Measurements from ENCODE around the gene TCAIM.

Gene TCAIM

DNA sequence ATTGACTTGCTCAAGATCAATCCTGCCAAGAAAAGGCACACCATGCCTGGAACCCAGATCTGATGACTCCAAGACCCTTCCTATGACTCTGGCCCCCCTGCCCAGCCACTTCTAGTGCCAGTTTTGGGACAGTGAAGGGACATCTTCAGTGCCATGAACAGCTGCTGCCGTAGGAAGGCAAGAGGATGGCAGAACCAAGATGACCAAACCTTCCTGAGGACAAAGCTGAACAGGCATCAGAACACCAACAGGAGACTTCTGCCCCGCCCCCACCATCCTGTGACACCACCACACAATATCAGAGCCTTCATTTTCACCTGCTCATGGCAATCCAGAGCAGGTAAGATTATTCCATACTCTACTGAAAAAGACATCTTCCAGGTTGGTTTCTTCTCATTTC is 105.9 kb downstream of the TCAIM start:
- in situ Hi-C loops (cut with MboI; ENCODE audit: low sequenced_read_pairs) = no loop called here

GRCh38 chr3:44444896-44445691 is 106.5 kb downstream of the TCAIM start:
- in situ Hi-C loops (cut with MboI; ENCODE audit: low sequenced_read_pairs) = no loop called here

DNA sequence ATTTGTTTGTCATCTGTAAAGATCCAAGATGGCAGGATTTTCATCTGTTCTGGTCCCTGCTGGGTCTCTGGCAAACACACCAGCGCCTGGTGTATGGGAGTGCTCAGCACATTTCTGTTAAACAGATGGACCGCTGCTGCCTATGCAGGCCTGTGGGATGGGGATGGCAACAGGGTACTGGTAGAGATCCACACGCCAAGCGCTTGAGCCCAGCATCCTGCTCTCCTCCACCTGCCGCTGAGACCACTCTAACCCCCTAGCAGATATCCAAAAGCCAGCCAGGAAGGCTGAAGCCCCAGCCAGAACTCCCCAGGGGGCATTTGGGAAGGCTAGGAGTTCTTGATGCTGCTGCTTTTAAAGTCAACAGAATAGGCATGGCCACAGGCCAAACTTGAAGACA is 107.2 kb downstream of the TCAIM start:
- in situ Hi-C loops (cut with MboI; ENCODE audit: low sequenced_read_pairs) = no loop called here

- in situ Hi-C loops (cut with MboI; ENCODE audit: low sequenced_read_pairs) = no loop called here
These were observed 108.4 kb downstream of the TCAIM start for GRCh38 chr3:44446929-44447328.

GRCh38 chr3:44451441-44451840 is 112.9 kb downstream of the TCAIM start:
- in situ Hi-C loops (cut with MboI; ENCODE audit: low sequenced_read_pairs) = no loop called here

DNA sequence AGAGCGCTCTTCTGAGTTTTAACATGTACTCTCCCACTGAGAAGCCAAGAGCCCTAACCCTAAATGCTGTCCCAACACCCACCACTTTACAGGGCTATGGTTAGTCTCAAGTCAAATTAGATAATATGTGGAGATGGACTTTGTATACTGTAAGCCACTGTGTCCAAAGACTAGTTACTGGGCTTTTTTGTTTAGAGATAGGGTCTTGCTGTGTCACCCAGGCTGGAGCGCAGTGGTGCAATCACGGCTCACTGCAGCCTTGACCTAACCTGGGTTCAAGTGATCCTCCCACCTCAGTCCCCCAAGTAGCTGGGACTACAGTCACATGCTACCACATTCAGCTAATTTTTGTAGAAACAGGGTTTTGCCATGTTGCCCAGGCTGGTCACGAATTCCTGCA is 115.7 kb downstream of the TCAIM start:
- in situ Hi-C loops (cut with MboI; ENCODE audit: low sequenced_read_pairs) = no loop called here

DNA sequence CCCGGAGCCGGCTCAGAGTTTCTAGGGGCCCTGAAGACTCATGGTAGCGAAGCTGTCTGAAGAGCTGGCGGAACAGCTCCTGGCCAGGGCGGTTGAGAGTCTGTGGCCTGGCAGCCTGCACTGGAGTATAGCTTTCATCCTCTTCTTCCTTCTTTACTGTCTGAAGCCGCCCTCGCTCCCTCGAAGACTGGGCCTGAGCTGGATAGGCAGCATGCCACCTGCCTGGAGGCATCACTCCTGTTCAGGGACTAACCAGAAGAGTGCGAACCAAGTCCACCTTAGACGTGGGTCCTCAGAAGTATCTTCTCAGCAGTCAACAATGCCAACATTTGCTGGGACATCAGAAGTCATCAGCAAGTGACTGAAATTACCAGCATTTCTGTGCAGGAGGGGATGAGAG is 116.8 kb downstream of the TCAIM start:
- in situ Hi-C loops (cut with MboI; ENCODE audit: low sequenced_read_pairs) = no loop called here

Measured in hTERT RPE-1 (cell line).